ENCODE data around the gene SIRPG.
"Not testable (repeated sequence)": the region's sequence is repeated elsewhere in the genome, so short reads cannot be mapped to it uniquely, and the experiment has no call there.

SIRPG gene

DNA sequence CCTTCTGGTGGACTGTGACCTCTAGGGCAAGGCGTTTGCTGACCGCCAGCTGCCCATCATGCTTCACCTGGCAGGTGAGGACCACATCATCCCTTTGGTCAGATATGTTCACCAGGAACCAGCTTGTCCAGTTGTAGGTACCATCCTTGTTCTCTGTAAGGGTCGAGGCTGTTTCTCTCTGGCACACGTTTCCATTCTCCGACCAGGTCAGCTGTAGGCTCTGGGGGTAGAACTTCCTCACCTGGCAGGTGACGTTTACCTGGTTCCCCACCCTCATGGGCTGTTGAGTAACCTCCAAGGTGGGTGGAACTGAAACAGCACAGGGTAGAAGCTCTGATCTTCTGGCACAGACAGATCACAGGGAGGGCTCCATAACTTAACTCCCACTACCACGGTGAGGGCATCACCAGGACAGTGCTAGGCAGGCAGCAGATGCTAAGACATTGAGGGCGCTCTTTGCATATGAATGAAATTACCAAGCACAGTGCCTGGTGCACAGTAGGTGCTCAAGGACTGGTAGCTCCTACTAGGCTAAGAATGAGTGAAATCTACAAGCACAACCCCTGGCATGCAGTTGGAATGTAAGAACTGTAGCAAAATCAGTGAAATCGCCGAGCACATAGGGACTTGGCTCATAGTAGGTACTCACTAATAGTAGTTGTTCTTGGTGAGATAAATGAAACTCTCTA is 22.1 kb downstream of the SIRPG start:
- DNase-seq (ENCODE audit: low read depth), result no peak

DNA sequence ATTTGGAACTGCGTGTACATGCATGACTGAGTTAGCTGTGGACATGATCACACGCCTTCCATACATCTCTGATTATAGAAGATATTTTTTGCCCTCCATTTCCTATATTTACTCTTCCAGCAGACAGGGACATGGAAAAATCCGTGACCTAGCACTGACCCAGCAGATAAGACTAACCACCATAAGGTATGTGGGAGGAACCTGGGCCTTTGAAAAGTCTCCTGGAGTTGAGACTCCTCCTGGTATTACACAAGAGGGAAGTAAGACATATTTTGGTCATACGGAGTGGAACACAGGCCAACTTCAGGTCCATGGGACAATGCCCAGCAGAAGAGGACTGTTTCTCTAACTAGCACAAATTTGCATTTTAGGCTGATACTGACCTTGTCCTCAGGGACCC is 24.0 kb downstream of the SIRPG start:
- no peak for DNase-seq (ENCODE audit: low read depth)

GRCh38 chr20:1632178-1632577 is 25.4 kb downstream of the SIRPG start:
- DNase-seq (ENCODE audit: low read depth), result no peak

DNA sequence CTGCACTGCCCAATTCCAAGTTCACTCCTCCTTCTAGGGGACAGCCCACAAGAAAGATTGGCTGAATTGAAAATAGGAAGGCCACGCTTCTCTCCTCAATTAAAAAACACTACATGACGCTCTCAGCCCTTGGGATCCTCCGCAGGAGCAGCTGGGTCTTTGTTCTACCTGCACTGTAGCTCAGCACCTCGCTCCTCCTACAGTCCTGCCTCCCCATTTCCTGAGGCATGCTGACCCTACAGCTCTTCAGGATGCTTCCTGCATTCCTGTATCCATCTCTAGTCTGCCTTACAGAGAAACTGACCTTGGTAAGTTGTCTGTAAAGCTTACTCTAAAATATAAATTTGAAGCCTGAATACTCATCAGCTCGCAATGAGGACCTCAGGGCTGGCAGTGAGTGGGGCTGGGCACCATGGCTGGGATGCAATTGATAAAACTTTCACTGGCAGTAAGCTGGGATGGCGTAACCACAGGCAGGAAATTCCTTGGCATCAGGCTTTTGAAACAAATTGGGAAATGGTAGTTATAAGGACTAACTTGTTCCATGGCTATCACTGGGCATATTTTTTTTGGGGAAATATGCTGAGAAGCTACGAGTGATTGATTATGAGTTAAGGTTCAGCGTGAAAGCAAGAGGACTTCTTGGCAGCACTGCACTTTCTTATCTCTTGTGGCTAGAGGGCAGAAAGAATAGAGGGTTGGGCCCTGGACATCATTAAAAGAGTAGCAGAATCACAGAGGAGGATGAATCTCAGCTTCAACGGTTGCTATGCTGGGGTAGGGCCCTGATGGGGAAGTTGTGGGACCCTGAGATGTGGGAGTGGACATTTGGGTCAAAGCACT is 26.0 kb downstream of the SIRPG start:
- no peak for DNase-seq (ENCODE audit: low read depth)

DNA sequence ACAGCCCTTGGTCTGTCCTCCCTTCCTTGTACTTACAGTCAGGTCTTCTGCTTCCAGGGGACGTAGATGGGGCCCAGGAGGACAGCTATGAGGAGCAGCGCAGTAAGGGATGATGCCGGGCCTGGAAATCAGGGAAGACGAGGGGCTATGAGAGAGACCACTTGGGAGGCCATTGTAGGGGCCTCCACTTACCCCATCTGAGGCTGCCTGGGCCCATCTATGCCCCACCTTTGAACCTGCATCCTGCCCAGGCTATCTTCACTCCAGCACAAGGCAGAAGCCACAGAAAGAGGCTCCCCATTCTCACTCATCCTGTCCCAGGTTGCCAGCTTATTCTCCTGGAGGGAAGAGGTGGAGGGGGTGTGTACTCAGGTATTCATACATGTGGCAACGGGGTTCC is 27.4 kb downstream of the SIRPG start:
- DNase-seq (ENCODE audit: low read depth), result no peak

GRCh38 chr20:1629321-1629720 is 28.3 kb downstream of the SIRPG start:
- DNase-seq (ENCODE audit: low read depth), result no peak

GRCh38 chr20:1628621-1629020 is 29.0 kb downstream of the SIRPG start:
- DNase-seq (ENCODE audit: low read depth), result no peak

GRCh38 chr20:1627200-1627550 is 30.4 kb downstream of the SIRPG start:
- no peak for DNase-seq (ENCODE audit: low read depth)

GRCh38 chr20:1626528-1627199 is 30.9 kb downstream of the SIRPG start:
- no peak for DNase-seq (ENCODE audit: low read depth)

GRCh38 chr20:1625083-1625690 is 32.4 kb downstream of the SIRPG start:
- DNase-seq (ENCODE audit: low read depth), result no peak

- no peak for DNase-seq (ENCODE audit: low read depth)
Observed at GRCh38 chr20:1623501-1624205, 33.9 kb downstream of the SIRPG start.

DNA sequence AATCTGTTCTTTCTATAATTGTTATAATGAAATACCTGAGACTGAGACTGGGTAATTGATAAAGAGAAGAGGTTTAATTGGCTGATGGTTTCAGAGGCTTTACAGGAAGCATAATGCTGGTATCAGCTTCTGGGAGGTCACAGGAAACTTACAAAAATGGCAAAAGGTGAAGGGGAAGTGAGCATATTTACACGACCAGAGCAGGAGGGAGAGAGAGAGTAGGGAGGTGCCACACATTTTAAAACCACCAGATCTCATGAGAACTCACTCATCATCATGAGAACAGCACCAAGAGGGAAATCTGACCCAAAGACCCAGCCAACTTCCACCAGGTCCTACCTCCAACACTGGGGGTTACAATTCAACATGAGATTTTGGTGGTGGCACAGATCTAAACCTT is 35.1 kb downstream of the SIRPG start:
- DNase-seq (ENCODE audit: low read depth), result no peak

DNA sequence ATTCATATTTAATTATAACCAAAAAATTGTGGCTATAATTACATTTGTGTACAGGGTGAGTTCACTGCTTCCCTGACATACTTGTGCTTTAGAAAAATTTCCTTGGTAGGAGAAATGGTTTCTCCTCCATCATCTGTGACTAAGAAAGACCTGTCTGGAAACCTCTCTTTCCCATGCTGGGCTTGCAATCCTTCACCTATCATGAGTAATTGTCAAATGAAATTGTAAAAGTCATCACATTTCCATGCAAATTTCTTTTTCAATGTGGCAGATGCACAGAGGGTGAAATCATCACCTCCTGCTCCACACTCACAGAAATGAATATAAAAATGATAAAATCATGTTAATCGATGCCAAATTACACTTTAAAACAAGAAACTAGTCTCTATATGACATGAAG is 36.3 kb downstream of the SIRPG start:
- DNase-seq (ENCODE audit: low read depth), result no peak

DNA sequence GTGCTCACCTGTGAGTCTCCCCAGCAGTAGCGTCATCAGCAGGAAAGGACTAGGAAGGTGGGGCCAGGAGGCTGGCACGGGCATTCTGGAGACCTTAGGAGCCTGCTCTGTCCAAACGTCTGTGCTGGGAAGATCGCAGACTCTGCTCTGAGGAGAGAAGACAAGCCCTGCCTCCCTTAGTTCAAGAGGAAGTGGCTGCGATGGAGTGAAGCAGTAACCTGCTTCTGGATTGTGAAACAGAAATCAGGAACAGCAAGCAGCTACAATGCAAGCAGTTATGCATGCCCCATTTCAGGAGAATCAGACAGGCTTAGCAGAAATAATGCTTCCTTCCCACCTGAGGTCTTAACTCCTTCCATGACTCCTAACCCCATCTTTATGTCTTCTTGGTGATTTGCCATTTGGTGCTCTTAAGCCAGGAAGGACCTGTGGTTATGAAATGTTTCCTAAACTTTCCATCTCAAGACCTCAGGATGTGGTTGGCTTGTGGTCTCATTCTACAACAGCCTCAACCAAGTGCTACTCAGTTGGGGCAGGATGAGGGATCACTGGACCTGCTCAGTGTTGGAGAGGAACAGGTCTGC is 37.6 kb downstream of the SIRPG start, which contains the start of gene SIRPB1:
TSS of gene SIRPB1 (minus strand) at position 149 of the 584 bp plus-strand sequence. CDS start at position 84, 65 bp downstream.
- no peak for DNase-seq (ENCODE audit: low read depth)

- DNase-seq (ENCODE audit: low read depth), result no peak
Observed at GRCh38 chr20:1618954-1619540, 38.5 kb downstream of the SIRPG start.

DNA sequence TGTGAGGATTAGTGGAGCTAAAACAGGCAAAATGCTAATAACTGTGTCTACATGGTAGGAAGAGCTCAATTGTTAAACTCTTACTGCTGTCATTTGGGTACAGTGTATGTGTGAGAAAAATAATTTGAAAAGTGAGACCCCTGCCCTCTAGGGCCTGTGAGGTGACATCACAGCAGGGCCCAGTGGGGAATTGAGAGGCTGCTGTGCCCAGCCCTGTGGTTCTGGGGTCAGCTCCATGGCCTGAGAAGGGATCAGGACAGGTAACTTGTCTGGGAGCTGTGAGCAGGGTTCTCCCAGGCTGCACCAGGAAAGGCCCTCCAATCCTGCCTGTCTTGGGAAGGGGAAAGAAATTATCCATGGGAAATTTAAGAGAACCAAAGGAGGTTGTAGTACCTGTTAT is 39.1 kb downstream of the SIRPG start:
- DNase-seq (ENCODE audit: low read depth), result no peak

DNA sequence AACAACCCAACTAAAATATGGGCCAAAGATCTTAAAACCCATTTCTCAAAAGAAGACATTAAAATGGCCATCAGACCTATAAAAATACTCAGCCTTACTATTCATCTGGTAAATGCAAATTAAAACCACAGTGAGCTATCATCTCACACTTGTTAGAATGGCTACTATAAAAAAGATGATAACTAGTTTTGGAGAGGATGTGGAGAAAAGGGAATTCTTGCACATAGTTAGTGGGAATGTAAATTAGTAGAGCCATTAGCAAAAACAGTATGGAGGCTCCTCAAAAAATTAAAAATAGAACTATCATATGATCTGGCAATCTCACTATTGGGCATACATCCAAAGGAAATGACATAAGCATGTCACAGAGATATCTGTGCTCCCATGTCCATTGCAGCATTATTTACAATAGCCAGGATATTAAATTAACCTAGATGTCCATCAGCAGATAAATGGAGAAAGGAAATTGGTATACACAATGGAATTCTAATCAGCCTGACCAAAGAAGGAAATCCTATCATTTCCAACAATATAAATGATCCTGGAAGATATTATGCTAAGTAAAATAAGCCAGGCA is 40.6 kb downstream of the SIRPG start:
- DNase-seq (ENCODE audit: low read depth), result no peak

DNA sequence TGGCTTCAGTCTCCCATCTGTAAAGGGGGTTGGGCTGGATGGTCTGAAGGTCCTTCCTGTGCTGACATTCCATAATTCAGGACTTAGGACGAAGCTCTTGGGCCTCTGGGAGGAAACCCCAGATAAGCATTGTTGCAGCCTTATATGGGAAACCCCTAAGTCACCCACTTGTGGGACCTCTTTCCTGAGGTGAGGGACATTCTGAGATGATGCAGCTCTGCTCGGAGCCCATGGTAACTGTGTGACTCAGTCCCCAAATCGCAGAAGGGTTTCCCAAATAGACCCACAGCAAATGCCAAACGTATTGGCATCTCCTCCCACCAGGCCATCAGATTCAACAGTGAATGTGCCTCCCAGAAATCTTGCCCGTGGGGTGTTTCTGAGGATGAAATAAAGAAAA is 47.2 kb downstream of the SIRPG start:
- DNase-seq (ENCODE audit: low read depth), result not testable (repeated sequence)

DNA sequence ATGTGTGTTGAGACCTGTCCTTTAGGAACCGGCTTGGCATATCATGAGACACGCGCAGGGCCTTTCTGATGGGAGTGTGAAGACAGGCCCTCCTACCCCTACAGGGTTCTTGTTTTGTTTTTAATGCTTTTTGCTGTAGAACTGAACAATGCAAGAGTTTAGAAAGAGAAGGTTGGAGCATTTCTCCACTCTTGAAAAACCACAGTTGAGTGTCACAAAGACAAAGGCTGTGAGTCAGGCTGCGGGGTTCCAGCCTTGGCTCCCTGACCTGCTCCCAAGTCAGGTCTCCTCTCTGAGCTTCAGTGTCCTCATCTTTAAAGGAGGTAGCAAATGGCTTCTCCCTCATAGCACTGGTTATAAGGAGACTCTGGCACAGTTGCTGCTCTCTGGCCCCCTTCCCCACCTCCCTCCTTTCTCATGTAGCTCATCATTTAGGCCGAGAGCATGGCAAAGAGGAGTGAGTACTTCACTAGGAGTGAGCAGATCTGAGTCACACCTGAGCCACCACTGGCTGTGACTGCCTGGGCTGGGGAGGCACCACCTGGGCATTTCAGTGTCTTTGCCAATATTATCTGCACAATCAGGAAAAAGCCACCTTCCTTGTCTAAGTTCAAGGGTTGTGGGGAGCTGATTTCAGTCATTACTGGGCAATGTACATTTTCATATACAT is 48.8 kb downstream of the SIRPG start:
- DNase-seq (ENCODE audit: low read depth), result not testable (repeated sequence)

DNA sequence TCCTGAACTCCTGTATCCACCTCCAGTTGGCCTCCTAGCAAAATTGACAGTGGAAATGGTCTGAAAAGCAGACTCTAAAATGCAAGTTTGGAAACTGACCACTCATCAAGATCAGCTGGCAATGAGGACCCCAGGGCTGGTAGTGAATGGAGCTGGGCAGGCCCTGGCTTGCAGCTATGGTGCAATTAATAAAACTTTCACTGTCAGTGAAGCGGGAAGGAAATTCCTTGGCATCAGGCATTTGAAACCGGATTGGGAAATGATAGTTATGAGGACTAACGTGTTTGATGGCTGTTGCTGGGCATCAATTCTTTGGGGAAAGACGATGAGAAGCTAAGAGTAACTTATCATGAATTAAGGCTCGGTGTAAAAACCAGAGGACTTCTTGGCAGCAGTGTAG is 56.8 kb downstream of the SIRPG start:
- DNase-seq (ENCODE audit: low read depth), result no peak

Measured in HS-5 (cell line).